Measurements from ENCODE around the gene APOD.

The APOD gene

GRCh38 chr3:195551381-195551978 lies 32.3 kb downstream of the APOD start:
- no peak for DNase-seq

GRCh38 chr3:195550723-195551122 lies 33.0 kb downstream of the APOD start:
- no peak for DNase-seq

GRCh38 chr3:195549931-195550519 lies 33.7 kb downstream of the APOD start:
- no peak for DNase-seq

GRCh38 chr3:195548987-195549386 lies 34.8 kb downstream of the APOD start:
- DNase-seq = no peak

GRCh38 chr3:195548501-195548900 lies 35.2 kb downstream of the APOD start:
- no peak for DNase-seq

- DNase-seq = no peak
These were observed 35.7 kb downstream of the APOD start for GRCh38 chr3:195548006-195548405.

- DNase-seq = no peak
These were observed 37.6 kb downstream of the APOD start for GRCh38 chr3:195546130-195546560.

- peak; percentile 22 for DNase-seq
These were observed 39.1 kb downstream of the APOD start for GRCh38 chr3:195544634-195545033.

GRCh38 chr3:195544230-195544536 lies 39.6 kb downstream of the APOD start:
- DNase-seq = no peak

GRCh38 chr3:195543500-195544229 lies 40.1 kb downstream of the APOD start:
- DNase-seq = peak; percentile 75

GRCh38 chr3:195542698-195543499 lies 40.8 kb downstream of the APOD start, which contains the start of gene PPP1R2:
TSS of gene PPP1R2 (minus strand) at chr3:195543325. CDS start at chr3:195543025, 300 bp downstream.
- DNase-seq = peak; percentile 97

GRCh38 chr3:195542316-195542697 lies 41.4 kb downstream of the APOD start:
- peak; percentile 48 for DNase-seq

GRCh38 chr3:195540511-195540910 lies 43.2 kb downstream of the APOD start:
- no peak for DNase-seq

GRCh38 chr3:195540027-195540426 lies 43.7 kb downstream of the APOD start:
- no peak for DNase-seq

GRCh38 chr3:195539479-195539878 lies 44.3 kb downstream of the APOD start:
- no peak for DNase-seq

GRCh38 chr3:195537995-195538394 lies 45.7 kb downstream of the APOD start:
- DNase-seq = no peak

GRCh38 chr3:195535293-195535692 lies 48.4 kb downstream of the APOD start:
- DNase-seq = no peak

GRCh38 chr3:195532834-195533233 lies 50.9 kb downstream of the APOD start:
- DNase-seq = no peak

GRCh38 chr3:195532345-195532744 lies 51.4 kb downstream of the APOD start:
- no peak for DNase-seq

GRCh38 chr3:195531683-195532082 lies 52.1 kb downstream of the APOD start:
- DNase-seq = no peak

GRCh38 chr3:195526492-195526891 lies 57.2 kb downstream of the APOD start:
- no peak for DNase-seq

- no peak for DNase-seq
These were observed 59.4 kb downstream of the APOD start for GRCh38 chr3:195524171-195524896.
